Measurements from ENCODE around the gene ETV3. TPM values are rescaled to one million over a fixed set of nuclear protein-coding genes. Genes with fewer than 3 reads are reported as not detected.

ETV3 gene
- total and polyA plus RNA-seq, 2 of the 8 experiments (the other 6 are each of a cell fraction or from before 2014, with no cell fraction given), result 6.0 to 23.8 TPM

DNA sequence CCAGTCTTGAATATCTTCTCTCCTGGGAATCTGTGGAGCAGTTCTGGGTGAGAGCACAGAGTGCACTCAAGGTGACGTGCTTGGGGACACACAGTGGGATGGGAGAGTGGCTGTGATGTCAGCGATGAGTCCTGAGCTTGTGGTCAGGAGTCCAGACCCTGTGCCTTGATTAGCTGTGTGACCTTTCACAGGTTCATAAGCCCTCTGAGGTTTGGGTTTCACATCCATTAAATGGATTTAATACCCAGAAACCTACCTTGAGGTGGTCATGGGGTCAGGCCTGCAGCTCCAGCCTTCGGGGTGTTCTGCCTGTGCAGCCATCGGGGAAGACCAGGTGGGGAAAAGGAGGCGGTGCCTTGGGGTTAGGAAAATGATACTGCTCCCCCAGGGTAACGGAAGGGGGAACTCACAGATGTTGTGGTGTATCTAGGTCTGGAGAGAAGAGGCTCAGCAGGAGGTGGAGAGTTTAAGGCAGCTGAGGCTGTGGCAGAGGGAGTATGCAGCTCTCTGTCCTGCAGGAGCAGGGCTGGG lies 38.5 kb upstream of the ETV3 start:
- H2BK5ac ChIP-seq (ENCODE audit: low read depth, low read length), result no peak overlapping the region; the same call in 1 of the 2 replicates
- no peak overlapping the region for H3K56ac ChIP-seq (replicated peaks; ENCODE audit: insufficient read length, low read depth, low read length)
- POLR2A ChIA-PET (ENCODE audit: partially characterized antibody), result interaction anchor here (1.8 kb wide), 1 partner anchor 9 kb away, joined by 6 read pairs; no protein-coding TSS in a partner anchor
- H3K36me3 ChIP-seq (ENCODE audit: control insufficient read depth in 2 of 4, insufficient read depth in 4 of 4, low read length in 3 of 4), result no peaks in the 10 kb centered on the region
- no peaks in the 10 kb centered on the region for H3K9me3 ChIP-seq (ENCODE audit: insufficient read depth in 2 of 2, low read depth in 1 of 2, low read length in 1 of 2)
- H3K4me1 ChIP-seq (replicated peaks in 1 of 4; ENCODE audit: control insufficient read depth in 3 of 4, insufficient read depth in 4 of 4, low read length in 3 of 4), result peaks cover 0 to 3% (median 2%) of the 10 kb centered on the region in 4 experiments; a peak in 2 of 7 replicates
- H3K23me2 ChIP-seq (ENCODE audit: low read depth, low read length), result no peaks in the 10 kb centered on the region
- H3K79me2 ChIP-seq (ENCODE audit: control insufficient read depth in 1 of 2, insufficient read depth in 2 of 2, low read length in 2 of 2), result no peaks in the 10 kb centered on the region
- no peak for DNase-seq (ENCODE audit: low read depth in 1 of 2, low spot score in 2 of 2)
- H4K8ac ChIP-seq (ENCODE audit: extremely low read depth, insufficient read depth, low read length), result no peak overlapping the region
- WGBS, 2 experiments (ENCODE audit: extremely low coverage in 1 of 2, insufficient coverage in 1 of 2, insufficient read length in 1 of 2, insufficient replicate concordance in 2 of 2, low coverage in 1 of 2, low lambda C conversion rate in 2 of 2, missing lambda C conversion rate in 1 of 2), result 89% methylated on average over 6 of the region's 6 CpGs; no CpG with 5 or more reads in 1 of the 2 experiments
- H4K20me1 ChIP-seq (replicated peaks in 1 of 2; ENCODE audit: control insufficient read depth in 1 of 2, insufficient read depth in 2 of 2, low read length in 2 of 2), result peaks cover 0 to 2% of the 10 kb centered on the region in 2 experiments
- no peaks in the 10 kb centered on the region for H3K79me1 ChIP-seq (ENCODE audit: low read depth, low read length)
- H3K18ac ChIP-seq (ENCODE audit: extremely low read depth, low read length), result no peak overlapping the region
- H3K4ac ChIP-seq (replicated peaks; ENCODE audit: insufficient read length, low read depth, low read length), result no peak overlapping the region
- H2BK20ac ChIP-seq (ENCODE audit: low read length), result no peak overlapping the region; the same call in 1 of the 2 replicates
- H3K23ac ChIP-seq (ENCODE audit: insufficient read length), result no peak overlapping the region
- no peak overlapping the region for H3K27ac ChIP-seq (ENCODE audit: low read depth, low read length)
- H2AFZ ChIP-seq (ENCODE audit: low read length), result no peak overlapping the region
- no peak for FAIRE-seq
- H3K4me2 ChIP-seq (ENCODE audit: insufficient read depth in 1 of 2, low read depth in 2 of 2, low read length in 2 of 2), result no peak overlapping the region
- 0 out of 7 replicates have a peak, but pooled peaks cover 0 to 3% (median 0%) of the 10 kb centered on the region in 4 experiments for H3K27me3 ChIP-seq (replicated peaks in 1 of 4; ENCODE audit: control insufficient read depth in 3 of 4, extremely low read depth in 1 of 4, insufficient read depth in 3 of 4, low read length in 3 of 4)
- H2BK12ac ChIP-seq (ENCODE audit: low read depth, low read length), result no peak overlapping the region
- H3K9ac ChIP-seq (replicated peaks in 1 of 4; ENCODE audit: extremely low read depth in 1 of 4, low read depth in 3 of 4, low read length in 3 of 4), result no peak overlapping the region
- no peak overlapping the region for H2BK15ac ChIP-seq (ENCODE audit: low read length)
- no peak overlapping the region for H4K5ac ChIP-seq (ENCODE audit: insufficient read length, low read depth, low read length)
- no peak overlapping the region for H3K14ac ChIP-seq (ENCODE audit: insufficient read length)
- no peak overlapping the region; the same call in 1 of the 2 replicates for H2AK5ac ChIP-seq (ENCODE audit: low read depth, low read length)
- H2BK120ac ChIP-seq (replicated peaks; ENCODE audit: low read depth, low read length), result no peak overlapping the region
- no peak overlapping the region for H3K4me3 ChIP-seq (ENCODE audit: extremely low read depth in 1 of 4, insufficient read depth in 2 of 4, low read depth in 3 of 4, low read length in 4 of 4)
- CTCF ChIA-PET (ENCODE audit: partially characterized antibody), result interaction anchor here (0.7 to 2.2 kb wide), 13 partner anchors 9 to 514 kb away, joined by 3 to 10 read pairs (median 5); no protein-coding TSS in a partner anchor
- H4K91ac ChIP-seq (replicated peaks; ENCODE audit: insufficient read length, low read length), result no peak overlapping the region
- no peak for TF ChIP-seq POLR2A (IDR thresholded peaks at IDR 0.05; ENCODE audit: control extremely low read depth in 1 of 2, low read depth in 2 of 2, low read length in 2 of 2)
- TF ChIP-seq CBX8 (IDR thresholded peaks at IDR 0.05; ENCODE audit: borderline replicate concordance, low read depth, low read length), result no peak
- TF ChIP-seq, protein P1, sequence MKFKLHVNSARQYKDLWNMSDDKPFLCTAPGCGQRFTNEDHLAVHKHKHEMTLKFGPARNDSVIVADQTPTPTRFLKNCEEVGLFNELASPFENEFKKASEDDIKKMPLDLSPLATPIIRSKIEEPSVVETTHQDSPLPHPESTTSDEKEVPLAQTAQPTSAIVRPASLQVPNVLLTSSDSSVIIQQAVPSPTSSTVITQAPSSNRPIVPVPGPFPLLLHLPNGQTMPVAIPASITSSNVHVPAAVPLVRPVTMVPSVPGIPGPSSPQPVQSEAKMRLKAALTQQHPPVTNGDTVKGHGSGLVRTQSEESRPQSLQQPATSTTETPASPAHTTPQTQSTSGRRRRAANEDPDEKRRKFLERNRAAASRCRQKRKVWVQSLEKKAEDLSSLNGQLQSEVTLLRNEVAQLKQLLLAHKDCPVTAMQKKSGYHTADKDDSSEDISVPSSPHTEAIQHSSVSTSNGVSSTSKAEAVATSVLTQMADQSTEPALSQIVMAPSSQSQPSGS (IDR thresholded peaks at IDR 0.05; ENCODE audit: low read length), result no peak
- no peak for TF ChIP-seq POLR2AphosphoS5 (IDR thresholded peaks at IDR 0.05; ENCODE audit: low read depth, low read length)
- no peak for TF ChIP-seq NRF1 (IDR thresholded peaks at IDR 0.05; ENCODE audit: low read depth, low read length)
- TF ChIP-seq CREB1 (IDR thresholded peaks at IDR 0.05), result no peak
- no peak for TF ChIP-seq RNF2 (IDR thresholded peaks at IDR 0.05; ENCODE audit: borderline replicate concordance, low read depth, low read length, missing control alignments, poor library complexity, severe bottlenecking)
- TF ChIP-seq ASH2L (IDR thresholded peaks at IDR 0.05; ENCODE audit: low read length), result no peak
- TF ChIP-seq CHD1 (IDR thresholded peaks at IDR 0.05; ENCODE audit: low read depth, low read length), result no peak
- TF ChIP-seq FOSL1 (IDR thresholded peaks at IDR 0.05; ENCODE audit: insufficient read depth, low read depth, low read length), result no peak
- TF ChIP-seq GTF2F1 (IDR thresholded peaks at IDR 0.05; ENCODE audit: borderline replicate concordance, low read depth, low read length), result no peak

Measured in H1 (cell line).